ENCODE measurements around the gene TNFSF9. TPM values are rescaled to one million over a fixed set of nuclear protein-coding genes. Genes with fewer than 3 reads are reported as not detected.

TNFSF9 gene
- total RNA-seq, 2 experiments from 2014 or later: 1.5 to 1.8 TPM

DNA sequence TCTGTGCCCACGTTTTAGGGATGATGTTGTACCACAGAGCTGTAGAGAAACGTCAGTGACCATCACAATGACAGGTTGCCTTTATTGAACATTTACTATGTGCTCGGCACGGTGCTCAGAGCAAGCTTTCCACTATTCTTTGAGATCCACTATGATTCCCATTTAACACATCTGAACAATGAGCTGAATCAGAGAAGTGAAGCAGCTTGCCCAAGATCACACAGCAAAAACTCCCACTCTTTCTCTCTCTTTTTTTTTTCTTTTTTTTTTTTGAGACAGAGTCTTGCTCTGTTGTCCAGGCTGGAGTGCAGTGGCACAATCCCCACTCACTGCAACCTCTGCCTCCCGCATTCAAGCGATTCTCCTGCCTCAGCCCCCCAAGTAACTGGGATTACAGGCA lies 8.1 kb upstream of the TNFSF9 start:
- Mint-ChIP-seq H3K27ac (no peak overlapping the region), H3K36me3 (ENCODE audit: low read depth) (no peaks in the 10 kb centered on the region), H3K4me3 (no peak overlapping the region), H3K4me1 (ENCODE audit: low read depth) (peaks cover 13% of the 10 kb centered on the region), H3K27me3 (no peaks in the 10 kb centered on the region), H3K9me3 (no peaks in the 10 kb centered on the region)
- CTCF ChIA-PET: no interaction called here
- TF ChIP-seq, protein P1, sequence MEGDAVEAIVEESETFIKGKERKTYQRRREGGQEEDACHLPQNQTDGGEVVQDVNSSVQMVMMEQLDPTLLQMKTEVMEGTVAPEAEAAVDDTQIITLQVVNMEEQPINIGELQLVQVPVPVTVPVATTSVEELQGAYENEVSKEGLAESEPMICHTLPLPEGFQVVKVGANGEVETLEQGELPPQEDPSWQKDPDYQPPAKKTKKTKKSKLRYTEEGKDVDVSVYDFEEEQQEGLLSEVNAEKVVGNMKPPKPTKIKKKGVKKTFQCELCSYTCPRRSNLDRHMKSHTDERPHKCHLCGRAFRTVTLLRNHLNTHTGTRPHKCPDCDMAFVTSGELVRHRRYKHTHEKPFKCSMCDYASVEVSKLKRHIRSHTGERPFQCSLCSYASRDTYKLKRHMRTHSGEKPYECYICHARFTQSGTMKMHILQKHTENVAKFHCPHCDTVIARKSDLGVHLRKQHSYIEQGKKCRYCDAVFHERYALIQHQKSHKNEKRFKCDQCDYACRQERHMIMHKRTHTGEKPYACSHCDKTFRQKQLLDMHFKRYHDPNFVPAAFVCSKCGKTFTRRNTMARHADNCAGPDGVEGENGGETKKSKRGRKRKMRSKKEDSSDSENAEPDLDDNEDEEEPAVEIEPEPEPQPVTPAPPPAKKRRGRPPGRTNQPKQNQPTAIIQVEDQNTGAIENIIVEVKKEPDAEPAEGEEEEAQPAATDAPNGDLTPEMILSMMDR (IDR thresholded peaks at IDR 0.05): no peak
- no peak for ATAC-seq (ENCODE audit: poor library complexity)
- Histone ChIP-seq H3K9me3 (ENCODE audit: control insufficient read depth in 1 of 2, insufficient read depth in 1 of 2, low read length in 2 of 2) (no peaks in the 10 kb centered on the region), H3K4me1 (ENCODE audit: insufficient read depth, low read length) (peaks cover 21% of the 10 kb centered on the region), H3K4me3 (ENCODE audit: low read length) (no peak overlapping the region), H3K36me3 (ENCODE audit: insufficient read depth, low read length) (no peaks in the 10 kb centered on the region), H3K27me3 (ENCODE audit: control insufficient read depth in 1 of 2, insufficient read depth in 2 of 2, low read length in 2 of 2) (no peaks in the 10 kb centered on the region), H3K27ac (ENCODE audit: low read depth in 1 of 2, low read length in 2 of 2) (no peak overlapping the region)
- intact Hi-C loops (cut with DNase I, micrococcal nuclease): no loop called here
- no peak for DNase-seq
- POLR2A ChIA-PET: no interaction called here

DNA sequence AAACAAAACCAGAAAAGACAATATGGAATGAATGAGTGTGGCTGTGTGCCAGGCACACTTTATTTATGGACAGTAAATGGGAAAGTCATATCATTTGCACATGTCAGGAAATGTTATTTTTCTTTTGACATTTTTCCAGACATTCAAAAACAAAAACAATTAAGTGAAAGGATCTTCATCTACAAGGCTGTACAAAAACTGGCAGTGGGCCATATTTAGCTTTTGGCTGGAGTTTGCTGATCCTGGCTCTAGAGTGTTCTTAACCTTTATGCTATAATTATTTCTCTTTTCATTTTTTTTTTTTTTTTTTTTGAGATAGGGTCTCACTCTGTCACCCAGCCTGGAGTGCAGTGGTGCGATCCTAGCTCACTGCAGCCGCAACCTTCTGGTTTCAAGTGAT lies 6.5 kb upstream of the TNFSF9 start:
- Mint-ChIP-seq H3K9me3 (no peaks in the 10 kb centered on the region), H3K27me3 (no peaks in the 10 kb centered on the region), H3K4me1 (ENCODE audit: low read depth) (peaks cover under 1% of the 10 kb centered on the region), H3K27ac (no peak overlapping the region), H3K36me3 (ENCODE audit: low read depth) (no peaks in the 10 kb centered on the region), H3K4me3 (no peak overlapping the region)
- DNase-seq (no peak), ATAC-seq (ENCODE audit: poor library complexity) (no peak)
- CTCF ChIA-PET: no interaction called here
- Histone ChIP-seq H3K27ac (ENCODE audit: low read depth in 1 of 2, low read length in 2 of 2) (no peak overlapping the region), H3K4me3 (ENCODE audit: low read length) (no peak overlapping the region), H3K4me1 (ENCODE audit: insufficient read depth, low read length) (peaks cover 10% of the 10 kb centered on the region), H3K9me3 (ENCODE audit: control insufficient read depth in 1 of 2, insufficient read depth in 1 of 2, low read length in 2 of 2) (no peaks in the 10 kb centered on the region), H3K27me3 (ENCODE audit: control insufficient read depth in 1 of 2, insufficient read depth in 2 of 2, low read length in 2 of 2) (no peaks in the 10 kb centered on the region), H3K36me3 (ENCODE audit: insufficient read depth, low read length) (no peaks in the 10 kb centered on the region)
- intact Hi-C loops (cut with DNase I, micrococcal nuclease): no loop called here
- POLR2A ChIA-PET: interaction anchor here (0.7 kb wide), 1 partner anchor 254 kb away, joined by 3 read pairs; no protein-coding TSS in a partner anchor
- TF ChIP-seq, protein P1 (IDR thresholded peaks at IDR 0.05): no peak

DNA sequence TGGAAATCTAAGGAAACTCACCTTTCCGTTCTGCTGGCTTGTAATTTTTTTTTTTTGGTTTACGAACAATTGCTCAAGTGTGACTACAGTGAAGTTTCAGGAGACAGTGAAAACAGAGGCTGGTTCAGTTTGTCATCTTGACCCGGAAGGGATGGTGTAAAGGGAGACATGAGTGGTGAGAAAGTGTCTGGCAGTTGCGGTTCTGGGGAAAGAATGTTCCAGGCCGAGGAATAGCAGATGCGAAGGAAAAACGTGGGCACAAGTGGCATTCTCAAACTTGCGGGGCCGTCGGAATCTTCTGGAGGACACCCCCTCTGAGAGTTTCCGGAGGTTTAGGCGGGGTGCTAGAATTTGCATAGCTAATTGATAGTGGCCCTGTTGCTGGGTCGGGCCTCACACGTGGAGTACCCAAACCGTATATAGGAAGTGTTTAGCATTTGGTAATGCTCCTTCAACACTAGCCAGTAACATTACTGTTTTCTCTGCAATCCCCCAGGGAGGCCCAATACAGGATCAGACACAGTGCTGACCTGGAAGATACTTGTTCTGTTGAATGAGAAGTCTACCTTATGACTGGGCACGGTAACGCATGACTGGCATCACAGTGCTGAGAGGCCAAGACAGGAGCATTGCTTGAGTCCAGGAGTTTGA lies 2.8 kb upstream of the TNFSF9 start:
- Histone ChIP-seq H3K4me3 (ENCODE audit: low read length) (no peak overlapping the region), H3K36me3 (ENCODE audit: insufficient read depth, low read length) (no peaks in the 10 kb centered on the region), H3K4me1 (ENCODE audit: insufficient read depth, low read length) (peaks cover 31% of the 10 kb centered on the region), H3K9me3 (ENCODE audit: control insufficient read depth in 1 of 2, insufficient read depth in 1 of 2, low read length in 2 of 2) (no peaks in the 10 kb centered on the region), H3K27ac (ENCODE audit: low read depth in 1 of 2, low read length in 2 of 2) (no peak overlapping the region), H3K27me3 (ENCODE audit: control insufficient read depth in 1 of 2, insufficient read depth in 2 of 2, low read length in 2 of 2) (peaks cover 13 to 15% of the 10 kb centered on the region in 2 experiments)
- Mint-ChIP-seq H3K4me3 (no peak overlapping the region), H3K27me3 (peaks cover 27% of the 10 kb centered on the region), H3K9me3 (no peaks in the 10 kb centered on the region), H3K36me3 (ENCODE audit: low read depth) (no peaks in the 10 kb centered on the region), H3K27ac (no peak overlapping the region), H3K4me1 (ENCODE audit: low read depth) (peaks cover 32% of the 10 kb centered on the region)
- DNase-seq (no peak), ATAC-seq (ENCODE audit: poor library complexity) (no peak)
- ChIA-PET CTCF (no interaction called here), POLR2A (interaction anchor here (0.6 kb wide), 1 partner anchor 40 kb away, joined by 4 read pairs; no protein-coding TSS in a partner anchor)
- intact Hi-C loops (cut with DNase I, micrococcal nuclease): no loop called here
- TF ChIP-seq, protein P1 (IDR thresholded peaks at IDR 0.05): no peak
